IMR-90 (cell line): Measurements from ENCODE around the gene SLC34A3. TPM values are rescaled to one million over a fixed set of nuclear protein-coding genes. Genes with fewer than 3 reads are reported as not detected.

Experiments
- ATAC-seq: fragments of 200-7000 bp; cut with Tn5 transposase; 2 replicates; pipeline ENCODE4 v1.9.1; 2020; ENCODE audit warnings: low read depth, mild to moderate bottlenecking, moderate library complexity
- BruUV-seq: library from RNA; stranded (reverse); fragments of 400-500 nt; replicated peaks from 2 replicates; lab custom pipeline; 2021; lab: Mats Ljungman, UMichigan
- CTCF ChIA-PET: fragments of 300-600 bp; formaldehyde crosslinking; extraction: SDS; loops from one replicate; lab custom pipeline; 2021; ENCODE audit warnings: antibody characterized with exemption; lab: Yijun Ruan, JAX
- POLR2A ChIA-PET: fragments of 300-600 bp; sonication (Branson Sonifier 250); formaldehyde crosslinking; loops from one replicate; lab custom pipeline; 2022; ENCODE audit warnings: antibody characterized with exemption; ENCODE audit not compliant: unreplicated experiment; lab: Charles Lee
- DNase-seq: peaks from one replicate; pipeline ENCODE4 v3.0.0; 2013
- H2AFZ ChIP-seq: replicated peaks from 2 replicates; pipeline ENCODE3; 2013; ENCODE audit warnings: low read length, mild to moderate bottlenecking; ENCODE audit not compliant: poor library complexity
- H2AK5ac ChIP-seq: 2 replicates; pipeline ENCODE4 v1.6.1; 2013; ENCODE audit warnings: low read depth, low read length, inconsistent platforms
- H2AK9ac ChIP-seq: replicated peaks from 2 replicates; pipeline ENCODE3; 2013; ENCODE audit warnings: mild to moderate bottlenecking, low read depth, low read length, moderate library complexity; ENCODE audit not compliant: poor library complexity
- H2BK120ac ChIP-seq: 2 replicates; pipeline ENCODE4 v1.6.1; 2013; ENCODE audit warnings: low read depth, low read length, inconsistent platforms
- H2BK15ac ChIP-seq: 3 replicates; pipeline ENCODE4 v1.6.1; 2013; ENCODE audit warnings: low read depth, low read length, inconsistent platforms
- H2BK20ac ChIP-seq: 2 replicates; pipeline ENCODE4 v1.6.1; 2013; ENCODE audit warnings: low read depth, mild to moderate bottlenecking, inconsistent platforms, low read length, moderate library complexity
- H2BK5ac ChIP-seq: 2 replicates; pipeline ENCODE4 v1.6.1; 2013; ENCODE audit warnings: mild to moderate bottlenecking, low read depth, low read length, inconsistent platforms; ENCODE audit not compliant: poor library complexity, severe bottlenecking
- H3K14ac ChIP-seq: replicated peaks from 2 replicates; pipeline ENCODE4 v1.6.1; 2013; ENCODE audit warnings: low read depth, low read length, inconsistent platforms
- H3K18ac ChIP-seq: 2 replicates; pipeline ENCODE4 v1.6.1; 2013; ENCODE audit warnings: low read depth, low read length, control low read depth
- H3K23ac ChIP-seq: 2 replicates; pipeline ENCODE4 v1.6.1; 2013; ENCODE audit warnings: low read depth, low read length, inconsistent platforms
- H3K27ac ChIP-seq: 2 replicates; pipeline ENCODE4 v1.5.1; 2013; ENCODE audit warnings: mild to moderate bottlenecking, control low read depth, low read length; ENCODE audit not compliant: insufficient read depth
- H3K27me3 ChIP-seq: 2 replicates; pipeline ENCODE4 v1.6.1; 2013; ENCODE audit warnings: low read length; ENCODE audit not compliant: control insufficient read depth, insufficient read depth
- H3K36me3 ChIP-seq: 2 replicates; pipeline ENCODE4 v1.6.1; 2013; ENCODE audit warnings: low read length, mixed read lengths; ENCODE audit not compliant: control insufficient read depth, insufficient read depth
- H3K4ac ChIP-seq: 2 replicates; pipeline ENCODE4 v1.6.1; 2013; ENCODE audit warnings: low read depth, low read length, inconsistent platforms
- H3K4me1 ChIP-seq: 2 replicates; pipeline ENCODE4 v1.6.1; 2013; ENCODE audit warnings: low read length, mixed read lengths; ENCODE audit not compliant: control insufficient read depth, insufficient read depth
- H3K4me2 ChIP-seq: 2 replicates; pipeline ENCODE4 v1.6.1; 2013; ENCODE audit warnings: low read depth, mild to moderate bottlenecking, control low read depth, low read length, moderate library complexity
- H3K4me3 ChIP-seq: 2 replicates; pipeline ENCODE4 v1.5.1; 2013; ENCODE audit warnings: low read depth, mild to moderate bottlenecking, control low read depth, low read length, moderate library complexity; ENCODE audit not compliant: insufficient read depth
- H3K56ac ChIP-seq: 2 replicates; pipeline ENCODE4 v1.6.1; 2013; ENCODE audit warnings: low read length, inconsistent platforms; ENCODE audit not compliant: insufficient read depth; ENCODE audit errors: extremely low read depth
- H3K79me1 ChIP-seq, 2 experiments: 2 replicates each; pipeline ENCODE4 v1.6.1; 2013; ENCODE audit warnings: low read length in 2 of 2, inconsistent platforms in 1 of 2, low read depth in 1 of 2
- H3K9ac ChIP-seq: 2 replicates; pipeline ENCODE4 v1.6.1; 2013; ENCODE audit warnings: low read depth, low read length, control low read depth
- H3K9me1 ChIP-seq: 2 replicates; pipeline ENCODE4 v1.6.1; 2013; ENCODE audit warnings: low read length, inconsistent platforms; ENCODE audit not compliant: insufficient read depth
- H3K9me3 ChIP-seq: 2 replicates; pipeline ENCODE4 v1.6.1; 2013; ENCODE audit warnings: low read length; ENCODE audit not compliant: control insufficient read depth, insufficient read depth
- H4K20me1 ChIP-seq: 2 replicates; pipeline ENCODE4 v1.6.1; 2013; ENCODE audit warnings: low read length, inconsistent platforms; ENCODE audit not compliant: insufficient read depth
- H4K5ac ChIP-seq: 2 replicates; pipeline ENCODE4 v1.6.1; 2013; ENCODE audit warnings: mild to moderate bottlenecking, low read depth, low read length, control low read depth
- H4K8ac ChIP-seq, 2 experiments: 2 replicates each; pipeline ENCODE4 v1.6.1; 2013; ENCODE audit warnings: low read depth in 2 of 2, low read length in 2 of 2, control low read depth in 1 of 2, inconsistent platforms in 1 of 2
- H4K91ac ChIP-seq: 2 replicates; pipeline ENCODE4 v1.6.1; 2013; ENCODE audit warnings: low read depth, low read length, inconsistent platforms; ENCODE audit not compliant: insufficient read depth
- BHLHE40 ChIP-seq: fragments of 150-350 bp; IDR thresholded peaks from 2 replicates; pipeline ENCODE4 v1.6.1; 2016; ENCODE audit warnings: mild to moderate bottlenecking, low read depth, low read length
- CEBPB ChIP-seq: IDR thresholded peaks from 2 replicates; pipeline ENCODE4 v1.6.1; 2012; ENCODE audit warnings: low read depth, low read length, improper control_type of control experiment
- CHD1 ChIP-seq: IDR thresholded peaks from 2 replicates; pipeline ENCODE4 v1.6.1; 2012; ENCODE audit warnings: low read depth, low read length, improper control_type of control experiment
- FOS ChIP-seq: fragments of 150-350 bp; IDR thresholded peaks from 2 replicates; pipeline ENCODE4 v1.6.1; 2016; ENCODE audit warnings: low read depth, low read length
- MAFK ChIP-seq: IDR thresholded peaks from 2 replicates; pipeline ENCODE4 v1.6.1; 2012; ENCODE audit warnings: low read depth, low read length, improper control_type of control experiment
- MAZ ChIP-seq: IDR thresholded peaks from 2 replicates; pipeline ENCODE4 v1.6.1; 2012; ENCODE audit warnings: low read depth, mild to moderate bottlenecking, low read length, improper control_type of control experiment, moderate library complexity, borderline replicate concordance
- MXI1 ChIP-seq: IDR thresholded peaks from 2 replicates; pipeline ENCODE4 v1.6.1; 2012; ENCODE audit warnings: low read depth, mild to moderate bottlenecking, low read length, moderate library complexity, borderline replicate concordance
- NFE2L2 ChIP-seq: fragments of 150-350 bp; IDR thresholded peaks from 2 replicates; pipeline ENCODE4 v1.6.1; 2016; ENCODE audit warnings: low read depth, mild to moderate bottlenecking, low read length
- POLR2A ChIP-seq: IDR thresholded peaks from 2 replicates; pipeline ENCODE4 v1.6.1; 2012; ENCODE audit warnings: mild to moderate bottlenecking, low read depth, low read length
- RAD21 ChIP-seq: IDR thresholded peaks from 2 replicates; pipeline ENCODE4 v1.6.1; 2012; ENCODE audit warnings: low read length, improper control_type of control experiment
- RCOR1 ChIP-seq: IDR thresholded peaks from 2 replicates; pipeline ENCODE4 v1.6.1; 2012; ENCODE audit warnings: mild to moderate bottlenecking, low read length, improper control_type of control experiment; ENCODE audit not compliant: insufficient replicate concordance
- RFX5 ChIP-seq: IDR thresholded peaks from 2 replicates; pipeline ENCODE4 v1.8.0; 2012; ENCODE audit warnings: low read depth, mild to moderate bottlenecking, low read length, moderate library complexity
- SMC3 ChIP-seq: fragments of 150-350 bp; IDR thresholded peaks from 2 replicates; pipeline ENCODE4 v1.6.1; 2016; ENCODE audit warnings: low read depth, mild to moderate bottlenecking, antibody characterized with exemption, low read length, moderate library complexity
- WGBS, 2 experiments: methylation state at CpG; one replicate each; pipeline versions ENCODE4 v1.1.5 to v1.1.7; 2013; ENCODE audit warnings: missing lambda C conversion rate in 2 of 2; ENCODE audit not compliant: insufficient read length in 1 of 2; ENCODE audit errors: extremely low coverage in 2 of 2; 5-methylcytosine and 5-hydroxymethylcytosine counted together
- dilution Hi-C: fragments of 300-500 bp; cut with HindIII; formaldehyde crosslinking; loops from one replicate; pipeline ENCODE4 v1.14.3; 2018; ENCODE audit warnings: low sequenced_read_pairs; ENCODE audit not compliant: unreplicated experiment
- in situ Hi-C: fragments of 300-500 bp; cut with MboI; formaldehyde crosslinking; loops from 3 replicates; pipeline ENCODE4 v1.14.3; 2019; ENCODE audit warnings: low sequenced_read_pairs, inconsistent platforms, mixed read lengths
- intact Hi-C: fragments of 100-400 bp; cut with micrococcal nuclease; formaldehyde crosslinking; loops from 2 replicates; pipeline ENCODE4 v1.10.0; 2022
- polyA plus RNA-seq, 3 experiments: library from polyadenylated mRNA; depleted of rRNA; stranded (reverse); fragments of >200 nt; gene quantifications; 2 replicates each; pipeline ENCODE4 v1.2.3, GENCODE V29; 2012; ENCODE audit warnings: low replicate concordance in 1 of 3
- total RNA-seq: library from RNA; depleted of rRNA; stranded (reverse); fragments of >200 nt; gene quantifications from 2 replicates; pipeline ENCODE4 v1.2.3, GENCODE V29; 2012
- TF ChIP-seq, protein P1 (sequence below): fragments of 150-350 bp; IDR thresholded peaks from 2 replicates; pipeline ENCODE4 v1.6.1; 2016; ENCODE audit warnings: low read depth, mild to moderate bottlenecking, low read length, moderate library complexity, borderline replicate concordance
- TF ChIP-seq, protein P2 (sequence below): fragments of 150-350 bp; IDR thresholded peaks from 2 replicates; pipeline ENCODE4 v1.6.1; 2017; ENCODE audit warnings: mild to moderate bottlenecking, antibody characterized with exemption, low read length, low read depth
- TF ChIP-seq, protein P3 (sequence below): conservative IDR thresholded peaks from 2 replicates; pipeline ENCODE4 v1.5.1; 2012; ENCODE audit warnings: mild to moderate bottlenecking, low read depth, low read length, improper control_type of control experiment

SLC34A3 gene
- total and polyA plus RNA-seq, 2 of the 4 experiments (the other 2 are of a cell fraction), result not detected

DNA sequence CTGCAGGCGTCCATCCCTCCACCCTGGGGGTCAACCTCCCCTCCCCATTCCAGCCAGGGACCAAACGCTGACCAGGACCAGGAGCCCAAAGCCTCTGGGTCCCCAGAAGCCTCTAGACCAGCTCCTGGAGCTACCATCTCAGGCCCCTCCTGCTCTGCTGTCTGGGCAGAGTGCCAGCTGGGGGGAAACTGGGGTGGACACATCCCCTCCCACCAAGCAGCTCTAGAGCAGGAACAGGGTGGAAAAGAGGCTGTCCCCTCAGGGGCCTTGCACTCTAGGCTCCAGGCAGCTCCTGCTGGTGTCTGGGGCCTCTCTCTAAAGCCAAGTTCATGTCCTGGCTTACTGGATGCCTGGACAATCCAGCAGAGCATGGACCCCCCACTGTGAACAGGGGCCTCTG, 37.8 kb upstream of the SLC34A3 start:
- H3K23ac ChIP-seq, result no peak overlapping the region
- H3K27me3 ChIP-seq, result no peaks in the 10 kb centered on the region
- H3K79me1 ChIP-seq, result peaks cover 5 to 72% of the 10 kb centered on the region in 2 experiments
- ATAC-seq (no peak), DNase-seq (no peak)
- no peaks in the 10 kb centered on the region for H3K9me1 ChIP-seq
- no peak overlapping the region for H3K4me3 ChIP-seq
- no peak overlapping the region for H3K14ac ChIP-seq
- no peak overlapping the region for H4K8ac ChIP-seq
- H3K4ac ChIP-seq, result no peak overlapping the region
- CTCF ChIA-PET, result no interaction called here
- H2AK5ac ChIP-seq, result no peak overlapping the region
- no peak overlapping the region for H2AK9ac ChIP-seq
- H3K36me3 ChIP-seq, result peaks cover 26% of the 10 kb centered on the region
- in situ Hi-C loops (no loop called here), dilution Hi-C loops (no loop called here), intact Hi-C loops (no loop called here)
- no TSS peak for BruUV-seq
- no peak overlapping the region for H3K9ac ChIP-seq
- H2BK120ac ChIP-seq, result no peak overlapping the region
- no peak overlapping the region for H2BK5ac ChIP-seq
- no peak overlapping the region for H3K56ac ChIP-seq
- no peak overlapping the region for H3K27ac ChIP-seq
- H2BK20ac ChIP-seq, result no peak overlapping the region
- no peaks in the 10 kb centered on the region for H3K9me3 ChIP-seq
- no peak overlapping the region for H3K4me2 ChIP-seq
- H2AFZ ChIP-seq, result no peak overlapping the region
- H4K91ac ChIP-seq, result no peak overlapping the region
- peaks cover 36% of the 10 kb centered on the region for H4K20me1 ChIP-seq
- TF ChIP-seq, protein P1, sequence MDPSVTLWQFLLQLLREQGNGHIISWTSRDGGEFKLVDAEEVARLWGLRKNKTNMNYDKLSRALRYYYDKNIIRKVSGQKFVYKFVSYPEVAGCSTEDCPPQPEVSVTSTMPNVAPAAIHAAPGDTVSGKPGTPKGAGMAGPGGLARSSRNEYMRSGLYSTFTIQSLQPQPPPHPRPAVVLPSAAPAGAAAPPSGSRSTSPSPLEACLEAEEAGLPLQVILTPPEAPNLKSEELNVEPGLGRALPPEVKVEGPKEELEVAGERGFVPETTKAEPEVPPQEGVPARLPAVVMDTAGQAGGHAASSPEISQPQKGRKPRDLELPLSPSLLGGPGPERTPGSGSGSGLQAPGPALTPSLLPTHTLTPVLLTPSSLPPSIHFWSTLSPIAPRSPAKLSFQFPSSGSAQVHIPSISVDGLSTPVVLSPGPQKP, result no peak
- TF ChIP-seq, protein P2, sequence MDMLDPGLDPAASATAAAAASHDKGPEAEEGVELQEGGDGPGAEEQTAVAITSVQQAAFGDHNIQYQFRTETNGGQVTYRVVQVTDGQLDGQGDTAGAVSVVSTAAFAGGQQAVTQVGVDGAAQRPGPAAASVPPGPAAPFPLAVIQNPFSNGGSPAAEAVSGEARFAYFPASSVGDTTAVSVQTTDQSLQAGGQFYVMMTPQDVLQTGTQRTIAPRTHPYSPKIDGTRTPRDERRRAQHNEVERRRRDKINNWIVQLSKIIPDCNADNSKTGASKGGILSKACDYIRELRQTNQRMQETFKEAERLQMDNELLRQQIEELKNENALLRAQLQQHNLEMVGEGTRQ, result no peak
- TF ChIP-seq RAD21, result no peak
- TF ChIP-seq SMC3, result no peak
- TF ChIP-seq BHLHE40, result no peak
- TF ChIP-seq RCOR1, result no peak
- TF ChIP-seq MXI1, result no peak
- no peak for TF ChIP-seq CHD1
- no peak for TF ChIP-seq NFE2L2
- TF ChIP-seq MAZ, result no peak
- TF ChIP-seq FOS, result no peak
- TF ChIP-seq MAFK, result no peak
- TF ChIP-seq, protein P3, sequence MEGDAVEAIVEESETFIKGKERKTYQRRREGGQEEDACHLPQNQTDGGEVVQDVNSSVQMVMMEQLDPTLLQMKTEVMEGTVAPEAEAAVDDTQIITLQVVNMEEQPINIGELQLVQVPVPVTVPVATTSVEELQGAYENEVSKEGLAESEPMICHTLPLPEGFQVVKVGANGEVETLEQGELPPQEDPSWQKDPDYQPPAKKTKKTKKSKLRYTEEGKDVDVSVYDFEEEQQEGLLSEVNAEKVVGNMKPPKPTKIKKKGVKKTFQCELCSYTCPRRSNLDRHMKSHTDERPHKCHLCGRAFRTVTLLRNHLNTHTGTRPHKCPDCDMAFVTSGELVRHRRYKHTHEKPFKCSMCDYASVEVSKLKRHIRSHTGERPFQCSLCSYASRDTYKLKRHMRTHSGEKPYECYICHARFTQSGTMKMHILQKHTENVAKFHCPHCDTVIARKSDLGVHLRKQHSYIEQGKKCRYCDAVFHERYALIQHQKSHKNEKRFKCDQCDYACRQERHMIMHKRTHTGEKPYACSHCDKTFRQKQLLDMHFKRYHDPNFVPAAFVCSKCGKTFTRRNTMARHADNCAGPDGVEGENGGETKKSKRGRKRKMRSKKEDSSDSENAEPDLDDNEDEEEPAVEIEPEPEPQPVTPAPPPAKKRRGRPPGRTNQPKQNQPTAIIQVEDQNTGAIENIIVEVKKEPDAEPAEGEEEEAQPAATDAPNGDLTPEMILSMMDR, result no peak
- no peak for TF ChIP-seq RFX5
- TF ChIP-seq CEBPB, result no peak
- no peak for TF ChIP-seq POLR2A
- H3K18ac ChIP-seq, result no peak overlapping the region
- WGBS, 2 experiments, result no CpG with 5 or more reads among the region's 2 CpGs
- H3K4me1 ChIP-seq, result peaks cover 11% of the 10 kb centered on the region
- no peak overlapping the region for H2BK15ac ChIP-seq
- POLR2A ChIA-PET, result no interaction called here
- H4K5ac ChIP-seq, result no peak overlapping the region
